Tongue (tissue), 3 donors: ENCODE measurements around the gene ARHGAP10. TPM values are rescaled to one million over a fixed set of nuclear protein-coding genes. Genes with fewer than 3 reads are reported as not detected.
A peak's percentile ranks its signal among the peaks of the same experiment; 100 is the strongest.

ENCODE experiments used
- DNase-seq: peaks from one replicate; pipeline ENCODE4 v3.0.0-alpha.2; 2015
- small RNA-seq: library from RNA; depleted of rRNA; stranded (forward); fragments of <200 nt; gene quantifications from one replicate; pipeline ENCODE3, GENCODE V24; 2014; ENCODE audit warnings: low replicate concordance
- total RNA-seq: library from RNA; depleted of rRNA; stranded (reverse); fragments of >200 nt; gene quantifications from one replicate; pipeline ENCODE4 v1.2.3, GENCODE V29; 2014

The ARHGAP10 gene
- total RNA-seq, 1 donor from 2014 or later = 87.4 TPM

DNA sequence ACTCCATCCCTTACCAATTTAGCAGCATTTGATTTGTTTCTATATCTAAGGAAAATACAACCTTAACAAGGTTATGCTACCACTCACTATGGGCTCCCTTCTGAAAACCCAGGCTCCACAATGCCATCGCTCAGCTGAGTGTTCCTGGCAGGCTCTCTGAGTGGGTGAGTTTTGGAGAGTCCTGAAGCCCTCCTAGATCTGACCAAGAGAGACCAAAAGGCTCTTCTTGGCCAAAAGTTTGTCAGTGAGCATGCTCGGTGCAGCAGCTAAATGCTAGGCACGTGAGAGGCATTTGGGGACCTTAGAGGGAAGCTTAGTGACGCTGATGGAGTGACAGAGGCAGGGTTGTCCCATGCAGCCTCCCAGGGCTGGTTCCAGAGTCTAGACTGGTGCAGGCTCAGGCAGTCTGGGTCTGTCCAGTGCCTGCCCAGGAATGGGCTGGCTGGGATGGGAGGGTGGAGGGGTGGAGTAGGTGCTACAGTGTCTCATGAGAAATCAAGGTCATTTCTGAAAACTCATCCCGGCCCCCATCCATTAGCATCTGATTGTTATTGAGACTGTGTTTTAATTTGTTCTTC lies 363.5 kb downstream of the ARHGAP10 start:
- no peak for DNase-seq

DNA sequence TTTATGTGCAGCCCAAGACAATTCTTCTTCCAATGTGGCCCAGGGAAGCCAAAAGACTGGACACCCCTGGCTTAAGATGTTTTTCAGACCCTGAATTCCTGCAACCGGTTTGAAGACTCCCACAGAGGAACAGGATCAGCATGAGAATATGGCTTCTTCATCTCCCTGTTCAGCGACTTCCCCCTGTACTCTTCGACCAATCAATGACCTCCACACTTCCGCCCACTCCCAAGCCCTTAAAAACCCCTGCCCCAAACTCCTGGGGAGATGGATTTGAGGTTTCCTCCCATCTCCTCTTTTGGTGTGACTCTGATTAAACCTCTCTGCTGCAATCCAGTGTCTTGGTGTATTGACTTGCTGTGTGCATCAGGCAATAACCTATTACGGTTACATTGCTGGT lies 365.9 kb downstream of the ARHGAP10 start:
- no peak for DNase-seq

DNA sequence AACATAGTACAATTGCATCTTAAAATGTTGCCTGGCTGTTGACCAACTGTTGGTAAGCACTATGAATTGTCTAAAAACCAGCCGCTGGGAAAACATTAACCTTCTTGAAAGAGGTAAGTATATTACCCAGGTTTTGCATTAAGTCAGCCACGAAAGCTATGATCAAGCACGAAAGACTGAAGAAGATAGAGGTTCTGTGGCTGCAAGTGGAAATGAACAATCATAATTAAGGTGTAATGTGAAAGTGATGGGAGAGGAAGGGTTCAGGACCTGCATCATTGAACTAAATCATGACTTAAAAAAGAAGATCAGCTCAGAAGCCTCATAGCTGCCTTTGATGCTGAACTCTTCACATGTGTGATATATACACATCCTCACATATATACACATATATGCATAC lies 369.3 kb downstream of the ARHGAP10 start:
- no peak for DNase-seq

GRCh38 chr4:148101790-148102189 lies 369.9 kb downstream of the ARHGAP10 start:
- no peak for DNase-seq

DNA sequence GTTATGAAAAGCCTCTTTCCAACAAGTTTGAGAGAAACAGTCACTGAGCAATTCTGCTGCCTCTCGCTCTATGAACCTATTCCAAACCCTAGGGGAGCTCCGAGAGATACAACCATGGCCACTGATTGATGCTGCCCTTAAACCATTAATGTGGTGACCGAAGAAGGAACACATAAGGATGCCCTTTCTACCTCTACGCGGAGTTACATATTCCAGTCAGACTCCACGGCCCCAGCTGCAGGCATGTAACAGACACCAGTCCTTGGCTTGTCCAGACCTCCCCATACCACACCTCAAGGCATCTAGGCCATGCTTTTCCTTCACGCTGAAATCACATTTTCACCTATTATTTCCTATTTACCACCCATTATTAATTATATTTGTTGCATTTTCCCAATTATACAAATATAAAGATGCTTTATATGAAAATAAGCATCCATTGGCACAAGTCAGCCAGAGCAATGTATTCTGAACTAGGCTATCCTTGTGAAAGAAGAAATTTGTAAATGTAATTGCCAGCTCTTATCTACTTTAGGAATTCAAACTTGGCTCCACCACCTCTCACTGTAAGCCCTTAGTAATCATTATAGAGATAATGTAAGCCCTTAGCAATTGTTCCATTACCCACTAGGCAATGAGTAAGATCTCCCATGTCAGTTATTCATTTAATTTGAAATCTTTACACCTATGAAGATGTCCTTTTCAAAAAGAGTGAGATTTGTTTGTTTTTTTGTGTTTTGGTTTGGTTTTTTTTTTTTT lies 371.9 kb downstream of the ARHGAP10 start:
- no peak for DNase-seq

DNA sequence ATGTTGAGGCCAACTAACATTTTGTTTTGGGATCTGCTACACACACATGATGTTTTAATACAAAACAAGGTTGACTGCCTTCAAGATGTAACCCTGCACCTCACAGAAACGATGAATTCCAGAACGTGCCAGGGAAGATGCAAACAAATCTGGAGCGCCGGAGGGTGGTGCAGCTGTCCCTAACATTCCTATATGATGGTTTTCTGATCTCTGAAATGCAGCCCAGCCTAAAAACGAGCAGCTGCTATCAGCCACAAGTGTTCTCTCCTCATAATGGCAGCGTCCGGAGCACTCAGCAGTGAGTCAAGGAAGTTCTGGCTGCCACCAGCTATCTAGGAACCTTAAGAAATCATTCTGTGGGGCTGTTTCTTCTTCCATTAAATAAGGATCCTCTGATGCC lies 376.9 kb downstream of the ARHGAP10 start:
- DNase-seq = peak; percentile 80

DNA sequence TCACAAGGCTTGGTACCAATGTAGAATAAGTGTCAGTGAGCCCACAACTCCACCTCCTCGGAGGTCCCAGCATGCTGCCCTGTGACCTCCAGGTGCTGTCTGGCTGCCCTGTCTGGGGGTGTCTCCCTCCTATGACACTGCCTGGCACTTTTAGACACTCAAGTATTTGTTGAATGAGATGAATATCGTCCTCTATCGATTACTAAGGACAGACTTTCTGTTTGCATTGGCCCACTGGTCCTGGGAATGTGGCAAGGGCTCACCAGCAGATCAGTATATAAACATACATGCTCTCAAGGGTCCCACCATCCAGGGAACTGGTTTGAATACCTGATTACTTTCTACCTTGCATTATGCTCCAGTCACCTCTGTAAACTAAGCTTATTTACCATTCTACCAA lies 377.3 kb downstream of the ARHGAP10 start:
- DNase-seq = no peak

GRCh38 chr4:148110169-148110568 lies 378.3 kb downstream of the ARHGAP10 start:
- no peak for DNase-seq

- no peak for DNase-seq
Observed at GRCh38 chr4:148112231-148112982, 380.5 kb downstream of the ARHGAP10 start.

DNA sequence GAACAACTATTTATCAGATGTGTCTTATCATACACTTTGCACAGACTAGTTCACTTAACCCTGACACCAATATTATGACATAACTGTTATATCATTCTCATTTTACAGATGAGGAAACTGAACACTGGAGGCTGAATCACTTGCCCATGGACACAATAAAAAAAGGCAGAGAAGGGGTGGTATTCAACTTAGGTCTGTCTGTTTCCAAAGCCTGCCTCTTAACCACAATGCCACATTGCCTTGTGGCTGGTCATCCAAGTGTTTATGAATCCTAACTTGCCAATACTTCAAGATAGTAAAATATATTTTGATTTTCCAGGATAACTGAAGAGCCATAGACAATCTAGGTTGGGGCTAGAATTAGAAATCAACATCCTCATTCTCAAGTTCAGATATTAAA lies 382.5 kb downstream of the ARHGAP10 start:
- DNase-seq = no peak

DNA sequence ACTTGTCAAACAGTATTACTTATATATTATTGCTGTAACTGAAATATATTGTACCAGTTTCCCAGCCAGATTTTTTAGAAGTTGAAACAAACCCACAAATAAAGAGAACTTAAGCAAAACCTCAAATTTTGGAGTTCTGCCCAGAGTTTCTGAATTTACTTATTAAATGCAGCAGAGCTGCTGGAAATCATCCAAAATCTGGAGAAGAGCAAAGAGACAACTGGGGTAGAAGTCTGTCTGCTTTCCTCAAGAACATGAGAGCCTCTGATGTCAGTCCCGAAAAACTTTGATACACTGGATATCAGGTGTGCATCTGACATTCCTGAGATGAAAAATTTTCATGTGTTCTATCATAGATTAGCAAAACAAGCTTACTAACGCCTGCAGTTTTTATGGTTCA lies 384.4 kb downstream of the ARHGAP10 start:
- DNase-seq = peak; percentile 96

DNA sequence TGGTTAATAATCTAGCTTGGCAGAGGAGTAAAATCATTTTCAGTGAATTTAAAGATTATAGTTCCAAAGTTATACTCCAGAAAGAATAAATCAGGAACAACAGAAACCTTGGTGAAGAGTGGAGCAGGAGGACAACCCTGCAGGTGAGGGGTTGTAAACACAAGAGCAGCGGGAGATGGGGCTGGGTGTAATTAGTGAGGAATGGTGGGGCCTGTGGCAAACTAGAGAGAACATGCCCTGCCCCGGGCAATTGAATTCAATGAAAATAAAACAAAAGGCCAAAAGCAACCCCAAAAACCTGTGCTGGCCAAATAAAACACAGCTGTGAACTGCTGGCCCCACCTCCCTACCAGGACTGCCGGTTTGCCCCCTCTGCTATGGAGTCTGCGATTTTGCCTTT lies 385.1 kb downstream of the ARHGAP10 start:
- DNase-seq = no peak

DNA sequence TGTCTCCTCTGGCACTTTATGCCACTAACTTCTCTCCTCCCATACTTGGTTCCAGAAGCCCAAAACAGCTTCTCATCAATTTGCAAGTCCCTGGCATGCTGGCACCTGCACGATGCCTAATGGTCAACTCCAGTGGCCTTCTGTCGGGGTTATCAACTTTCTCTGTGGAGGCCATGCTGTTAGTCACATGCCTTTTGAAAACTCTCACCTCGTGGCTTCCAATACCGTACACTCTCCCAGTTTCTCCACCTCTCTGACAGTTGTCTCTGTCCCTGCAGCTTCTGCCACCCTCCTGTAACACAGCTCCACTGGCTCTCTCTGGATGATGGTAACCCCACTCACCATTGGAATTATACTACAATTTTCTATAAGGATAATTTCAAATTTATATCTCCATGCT lies 386.3 kb downstream of the ARHGAP10 start:
- DNase-seq = no peak

DNA sequence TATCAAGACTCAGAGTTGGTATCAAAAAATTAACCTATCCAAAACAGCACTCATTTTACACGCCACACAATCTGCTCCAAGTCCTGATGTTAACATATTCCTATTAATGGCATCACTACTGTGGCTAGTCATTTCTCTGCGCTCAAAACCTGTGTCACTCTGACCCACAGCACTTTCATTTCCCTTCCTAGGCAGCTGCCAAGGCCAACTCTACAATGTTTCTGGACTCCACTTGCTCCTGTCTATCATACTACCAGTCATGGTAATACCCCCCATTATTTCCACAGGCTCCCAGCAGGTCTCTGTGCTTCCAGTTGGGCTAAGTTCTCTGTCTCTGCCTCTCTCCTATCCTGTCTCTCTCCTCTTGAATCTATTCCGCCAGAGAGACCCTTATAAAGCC lies 386.7 kb downstream of the ARHGAP10 start:
- DNase-seq = peak; percentile 86

- DNase-seq = no peak
Observed at GRCh38 chr4:148120216-148120615, 388.3 kb downstream of the ARHGAP10 start.

Small RNA genes within 50 kb of the gene (small RNA-seq; reads per million reads assigned to genes)
- gene MIR4799 = not detected
- not detected for gene RN7SL254P
- not detected for gene RNA5SP165

Other genes with a start within 250 kb of the ARHGAP10 start
- gene TMEM184C, start 114.7 kb upstream of the ARHGAP10 start, total RNA-seq = 37.7 TPM
- gene PRMT9, start 47.9 kb upstream of the ARHGAP10 start, total RNA-seq = 19.3 TPM